ENCODE data around the gene RBM48. TPM values are rescaled to one million over a fixed set of nuclear protein-coding genes. Genes with fewer than 3 reads are reported as not detected.
"Not testable (repeated sequence)": the region's sequence is repeated elsewhere in the genome, so short reads cannot be mapped to it uniquely, and the experiment has no call there.

Gene RBM48
- total RNA-seq (2014; rRNA removed), result 5.7 and 8.2 TPM in 2 replicates
- Bru-seq, nascent RNA, result percentile 88 among the genes with signal in this experiment
- percentile 82 among the genes with signal in this experiment for BruChase-seq, experiment 1, labeled RNA remaining after a 6-hour chase
- BruChase-seq, experiment 2, labeled RNA remaining after a 2-hour chase, result percentile 92 among the genes with signal in this experiment
- long read RNA-seq, full-length matches to known transcripts, result 45 of 57 reads
- long read RNA-seq, partial matches to known transcripts, result 2 of 57 reads
- long read RNA-seq, other reads (novel, unspliced or antisense), result 10 of 57 reads

- POLR2A ChIA-PET (ENCODE audit: unreplicated experiment), result interaction anchor here (0.5 to 1.1 kb wide), 14 partner anchors 21 to 854 kb away, joined by 3 to 26 read pairs (median 5); partner anchors contain the start of genes ANKIB1, FAM133B, KRIT1 and MTERF1
- no TSS peak for BruUV-seq (replicated peaks)
- Histone ChIP-seq H3K36me3 (ENCODE audit: low read depth, low read length) (peaks cover 20% of the 10 kb centered on the region), H3K4me1 (ENCODE audit: insufficient read depth, low read length) (peaks cover 17% of the 10 kb centered on the region), H4K20me1 (ENCODE audit: low read length) (no peaks in the 10 kb centered on the region), H3K27ac (ENCODE audit: low read length) (peak within 1 kb of the TSS; percentile 12), H3K79me2 (ENCODE audit: low read length) (peaks cover 46% of the 10 kb centered on the region), H3K9me3 (ENCODE audit: low read length) (no peaks in the 10 kb centered on the region), H2AFZ (ENCODE audit: low read length) (peak within 1 kb of the TSS; percentile 97), H3K27me3 (ENCODE audit: low read length) (no peaks in the 10 kb centered on the region), H3K4me3 (ENCODE audit: low read length) (peak within 1 kb of the TSS; percentile 84), H3K4me2 (ENCODE audit: low read length) (peak within 1 kb of the TSS; percentile 93), H3K9me2 (replicated peaks; ENCODE audit: low read length) (no peaks in the 10 kb centered on the region), H3F3A (ENCODE audit: low read length, unreplicated experiment) (no peaks in the 10 kb centered on the region), H3K9ac (ENCODE audit: low read length) (peak within 1 kb of the TSS; percentile 87)
- DNase-seq (peak; percentile 98), ATAC-seq (peak; percentile 94)
- intact Hi-C loops (cut with micrococcal nuclease), result loop anchor here (5.0 kb wide), 1 partner anchor 69 kb away; no protein-coding TSS in a partner anchor
- TF ChIP-seq EZH2 (IDR thresholded peaks at IDR 0.05; ENCODE audit: low read length, unreplicated experiment) (no peak), CTCF (conservative IDR thresholded peaks at IDR 0.05; ENCODE audit: low read depth, low read length) (peak; percentile 65)
- CTCF ChIA-PET, result interaction anchor here (0.5 to 1.2 kb wide), 15 partner anchors 14 to 1820 kb away, joined by 3 to 9 read pairs (median 5); partner anchors contain the start of gene GATAD1
Observed at GRCh38 chr7:92528188-92528957, at the start of gene RBM48, which contains the start of gene PEX1. RBM48 (plus strand) TSS chr7:92528795; CDS start chr7:92528814, 19 bp downstream. PEX1 (minus strand) TSS chr7:92528520; CDS start chr7:92528435, 85 bp downstream.

GRCh38 chr7:92479146-92479545 is 49.4 kb upstream of the RBM48 start:
- H3K4me2 ChIP-seq (ENCODE audit: low read length); H3K9ac ChIP-seq (ENCODE audit: low read length); POLR2A ChIA-PET (ENCODE audit: unreplicated experiment); H3K79me2 ChIP-seq (ENCODE audit: low read length); CTCF ChIA-PET; H3F3A ChIP-seq (ENCODE audit: low read length, unreplicated experiment); H3K27me3 ChIP-seq (ENCODE audit: low read length); H3K36me3 ChIP-seq (ENCODE audit: low read depth, low read length); H3K27ac ChIP-seq (ENCODE audit: low read length); intact Hi-C loops (cut with micrococcal nuclease); ATAC-seq; H2AFZ ChIP-seq (ENCODE audit: low read length); BruUV-seq (replicated peaks); H3K4me1 ChIP-seq (ENCODE audit: insufficient read depth, low read length); DNase-seq; H3K4me3 ChIP-seq (ENCODE audit: low read length); H3K9me3 ChIP-seq (ENCODE audit: low read length); H4K20me1 ChIP-seq (ENCODE audit: low read length); H3K9me2 ChIP-seq (replicated peaks; ENCODE audit: low read length): not testable (repeated sequence)

- H2AFZ ChIP-seq (ENCODE audit: low read length); H3K4me2 ChIP-seq (ENCODE audit: low read length); H3K4me1 ChIP-seq (ENCODE audit: insufficient read depth, low read length); CTCF ChIA-PET; H3K9me3 ChIP-seq (ENCODE audit: low read length); intact Hi-C loops (cut with micrococcal nuclease); DNase-seq; POLR2A ChIA-PET (ENCODE audit: unreplicated experiment); H3K4me3 ChIP-seq (ENCODE audit: low read length); H3K36me3 ChIP-seq (ENCODE audit: low read depth, low read length); H3K9ac ChIP-seq (ENCODE audit: low read length); H3F3A ChIP-seq (ENCODE audit: low read length, unreplicated experiment); H4K20me1 ChIP-seq (ENCODE audit: low read length); ATAC-seq; H3K79me2 ChIP-seq (ENCODE audit: low read length); BruUV-seq (replicated peaks); H3K27ac ChIP-seq (ENCODE audit: low read length); H3K9me2 ChIP-seq (replicated peaks; ENCODE audit: low read length); H3K27me3 ChIP-seq (ENCODE audit: low read length): not testable (repeated sequence)
Observed at GRCh38 chr7:92483624-92484023, 45.0 kb upstream of the RBM48 start.

- H3K4me2 ChIP-seq (ENCODE audit: low read length); H3K9ac ChIP-seq (ENCODE audit: low read length); H3K27me3 ChIP-seq (ENCODE audit: low read length); H2AFZ ChIP-seq (ENCODE audit: low read length); H4K20me1 ChIP-seq (ENCODE audit: low read length); POLR2A ChIA-PET (ENCODE audit: unreplicated experiment); BruUV-seq (replicated peaks); H3K4me1 ChIP-seq (ENCODE audit: insufficient read depth, low read length); H3K36me3 ChIP-seq (ENCODE audit: low read depth, low read length); H3K9me2 ChIP-seq (replicated peaks; ENCODE audit: low read length); H3F3A ChIP-seq (ENCODE audit: low read length, unreplicated experiment); CTCF ChIA-PET; H3K79me2 ChIP-seq (ENCODE audit: low read length); ATAC-seq; intact Hi-C loops (cut with micrococcal nuclease); H3K4me3 ChIP-seq (ENCODE audit: low read length); H3K9me3 ChIP-seq (ENCODE audit: low read length); H3K27ac ChIP-seq (ENCODE audit: low read length); DNase-seq: not testable (repeated sequence)
Observed at GRCh38 chr7:92484226-92484625, 44.4 kb upstream of the RBM48 start.

Data from PC-3 (cell line).